OCI-LY7 (cell line): ENCODE data around the gene TSHZ2. TPM values are rescaled to one million over a fixed set of nuclear protein-coding genes. Genes with fewer than 3 reads are reported as not detected.

Experiments used
- BruUV-seq: library from RNA; stranded (reverse); fragments of 400-500 nt; replicated peaks from 2 replicates; lab custom pipeline; 2021; lab: Mats Ljungman, UMichigan
- CTCF ChIA-PET: fragments of 300-600 bp; sonication (Branson Sonifier 250); formaldehyde crosslinking; loops from one replicate; lab custom pipeline; 2022; ENCODE audit warnings: antibody characterized with exemption; ENCODE audit not compliant: unreplicated experiment; lab: Charles Lee
- POLR2A ChIA-PET: fragments of 300-600 bp; sonication (Branson Sonifier 250); formaldehyde crosslinking; loops from one replicate; lab custom pipeline; 2022; ENCODE audit warnings: antibody characterized with exemption; lab: Charles Lee
- DNase-seq: peaks from one replicate; pipeline ENCODE4 v3.0.0-alpha.2; 2015; ENCODE audit warnings: low spot score
- H2AFZ ChIP-seq: fragments of 200-600 bp; sonication (generic), shearing (Covaris generic); 2 replicates; pipeline ENCODE4 v1.6.1; 2014; ENCODE audit warnings: mild to moderate bottlenecking, antibody characterized with exemption, low read length, moderate library complexity
- H3K27ac ChIP-seq: fragments of 200-600 bp; sonication (generic); 2 replicates; pipeline ENCODE4 v1.5.1; 2014; ENCODE audit warnings: mixed run types, low read depth, mild to moderate bottlenecking, moderate library complexity, low read length, inconsistent platforms; ENCODE audit not compliant: poor library complexity, severe bottlenecking
- H3K36me3 ChIP-seq: fragments of 200-600 bp; sonication (generic); 2 replicates; pipeline ENCODE4 v1.6.1; 2014; ENCODE audit warnings: mild to moderate bottlenecking, antibody characterized with exemption, low read length, moderate library complexity, mixed read lengths; ENCODE audit not compliant: insufficient read depth
- H3K4me1 ChIP-seq: fragments of 200-600 bp; sonication (generic); 2 replicates; pipeline ENCODE4 v1.5.1; 2014; ENCODE audit warnings: mild to moderate bottlenecking, low read length; ENCODE audit not compliant: insufficient read depth, poor library complexity, severe bottlenecking
- H3K4me2 ChIP-seq: fragments of 200-600 bp; sonication (generic); 2 replicates; pipeline ENCODE4 v1.6.1; 2014; ENCODE audit warnings: mild to moderate bottlenecking, low read length
- H3K4me3 ChIP-seq: fragments of 200-600 bp; sonication (generic); 2 replicates; pipeline ENCODE4 v1.5.1; 2014; ENCODE audit warnings: mild to moderate bottlenecking, low read depth, low read length; ENCODE audit not compliant: poor library complexity, severe bottlenecking
- H3K79me2 ChIP-seq: fragments of 200-600 bp; sonication (generic); 2 replicates; pipeline ENCODE4 v1.6.1; 2016; ENCODE audit warnings: low read depth, mild to moderate bottlenecking, low read length, moderate library complexity, mixed read lengths; ENCODE audit not compliant: insufficient read depth
- H3K9me2 ChIP-seq: fragments of 200-600 bp; sonication (generic); 2 replicates; pipeline ENCODE4 v1.6.1; 2016; ENCODE audit warnings: mild to moderate bottlenecking, low read length, mixed read lengths; ENCODE audit not compliant: insufficient read depth
- H3K9me3 ChIP-seq: fragments of 200-600 bp; sonication (generic); 2 replicates; pipeline ENCODE4 v1.6.1; 2014; ENCODE audit warnings: mild to moderate bottlenecking, mixed run types, low read length, mixed read lengths
- H4K20me1 ChIP-seq: fragments of 200-600 bp; sonication (generic); 2 replicates; pipeline ENCODE4 v1.6.1; 2014; ENCODE audit warnings: mild to moderate bottlenecking, antibody characterized with exemption, low read length, moderate library complexity, mixed read lengths; ENCODE audit not compliant: insufficient read depth
- EZH2phosphoT487 ChIP-seq: fragments of 200-600 bp; sonication (generic); IDR thresholded peaks from 2 replicates; pipeline ENCODE4 v1.6.1; 2018; ENCODE audit warnings: low read depth, borderline replicate concordance, mild to moderate bottlenecking, mixed run types, antibody characterized with exemption, low read length, moderate library complexity, mixed read lengths
- intact Hi-C: fragments of 100-400 bp; cut with micrococcal nuclease; formaldehyde crosslinking; loops from one replicate; pipeline ENCODE4 v1.10.0; 2022; ENCODE audit not compliant: unreplicated experiment
- total RNA-seq, 2 experiments: library from RNA; depleted of rRNA in 1 of 2; stranded (reverse); fragments of >200 nt in 1 of 2; shearing (Covaris generic) in 1 of 2; gene quantifications; 2 replicates each; pipeline ENCODE4 v1.2.3, GENCODE V29; 2014 to 2022
- TF ChIP-seq, protein P1 (sequence below): fragments of 200-600 bp; sonication (generic); conservative IDR thresholded peaks from 2 replicates; pipeline ENCODE4 v1.5.1; 2014; ENCODE audit warnings: mild to moderate bottlenecking, antibody characterized with exemption, low read length, moderate library complexity, mixed read lengths

The TSHZ2 gene
- total RNA-seq, 2 experiments from 2014 or later = not detected

DNA sequence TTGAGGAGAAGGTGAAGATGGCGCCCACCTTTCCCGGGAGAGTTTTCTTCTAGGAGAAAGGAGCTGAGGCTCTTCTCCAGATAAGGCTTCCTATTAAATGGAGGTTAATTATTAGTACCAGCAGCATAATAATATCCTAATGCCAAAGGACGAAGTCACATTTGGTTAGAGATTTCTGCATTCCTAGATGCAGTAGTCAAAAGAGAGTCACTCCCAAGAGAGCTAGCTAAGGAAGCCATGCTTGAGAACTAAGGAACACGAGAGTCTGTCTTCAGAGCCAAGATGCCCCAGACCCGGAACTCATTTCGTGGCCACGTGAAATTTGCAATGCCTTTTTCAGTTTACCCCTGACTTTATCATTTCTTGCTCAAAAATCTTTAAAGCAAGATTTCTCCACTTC lies 132.7 kb downstream of the TSHZ2 start:
- H3K4me3 ChIP-seq = no peak overlapping the region
- no peak overlapping the region for H3K4me2 ChIP-seq
- H3K4me1 ChIP-seq = peaks cover 35% of the 10 kb centered on the region
- no peak overlapping the region for H3K27ac ChIP-seq
- peak overlapping the region; percentile 59 for H2AFZ ChIP-seq
- TF ChIP-seq, protein P1, sequence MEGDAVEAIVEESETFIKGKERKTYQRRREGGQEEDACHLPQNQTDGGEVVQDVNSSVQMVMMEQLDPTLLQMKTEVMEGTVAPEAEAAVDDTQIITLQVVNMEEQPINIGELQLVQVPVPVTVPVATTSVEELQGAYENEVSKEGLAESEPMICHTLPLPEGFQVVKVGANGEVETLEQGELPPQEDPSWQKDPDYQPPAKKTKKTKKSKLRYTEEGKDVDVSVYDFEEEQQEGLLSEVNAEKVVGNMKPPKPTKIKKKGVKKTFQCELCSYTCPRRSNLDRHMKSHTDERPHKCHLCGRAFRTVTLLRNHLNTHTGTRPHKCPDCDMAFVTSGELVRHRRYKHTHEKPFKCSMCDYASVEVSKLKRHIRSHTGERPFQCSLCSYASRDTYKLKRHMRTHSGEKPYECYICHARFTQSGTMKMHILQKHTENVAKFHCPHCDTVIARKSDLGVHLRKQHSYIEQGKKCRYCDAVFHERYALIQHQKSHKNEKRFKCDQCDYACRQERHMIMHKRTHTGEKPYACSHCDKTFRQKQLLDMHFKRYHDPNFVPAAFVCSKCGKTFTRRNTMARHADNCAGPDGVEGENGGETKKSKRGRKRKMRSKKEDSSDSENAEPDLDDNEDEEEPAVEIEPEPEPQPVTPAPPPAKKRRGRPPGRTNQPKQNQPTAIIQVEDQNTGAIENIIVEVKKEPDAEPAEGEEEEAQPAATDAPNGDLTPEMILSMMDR = no peak
- TF ChIP-seq EZH2phosphoT487 = no peak
- intact Hi-C loops = no loop called here
- ChIA-PET CTCF (no interaction called here), POLR2A (interaction anchor here (0.6 to 1.1 kb wide), 3 partner anchors 14 to 110 kb away, joined by 3 to 4 read pairs (median 3); no protein-coding TSS in a partner anchor)
- H3K9me3 ChIP-seq = no peaks in the 10 kb centered on the region
- H3K9me2 ChIP-seq = no peaks in the 10 kb centered on the region
- no TSS peak for BruUV-seq
- no peaks in the 10 kb centered on the region for H3K36me3 ChIP-seq
- DNase-seq = no peak
- no peaks in the 10 kb centered on the region for H3K79me2 ChIP-seq
- no peaks in the 10 kb centered on the region for H4K20me1 ChIP-seq

DNA sequence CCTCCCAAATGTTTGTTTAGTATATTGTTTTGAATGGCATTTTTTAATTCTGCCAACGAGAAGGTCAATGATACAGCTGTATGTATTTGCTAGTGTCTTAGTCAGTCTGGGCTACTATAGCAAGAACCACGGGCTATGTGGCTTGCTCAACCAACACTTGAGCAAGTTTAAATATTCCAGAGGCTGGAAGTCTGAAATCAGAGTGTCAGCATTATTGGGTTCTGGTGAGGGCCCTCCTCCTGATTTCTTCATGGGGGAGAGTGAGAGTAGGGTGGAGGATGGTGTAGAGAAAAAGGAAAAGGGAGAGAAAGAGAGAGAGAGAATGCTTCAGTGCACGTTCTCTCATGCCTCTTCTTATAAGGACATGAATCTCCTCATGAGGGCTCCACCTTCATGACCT lies 144.6 kb downstream of the TSHZ2 start:
- CTCF ChIA-PET = no interaction called here

DNA sequence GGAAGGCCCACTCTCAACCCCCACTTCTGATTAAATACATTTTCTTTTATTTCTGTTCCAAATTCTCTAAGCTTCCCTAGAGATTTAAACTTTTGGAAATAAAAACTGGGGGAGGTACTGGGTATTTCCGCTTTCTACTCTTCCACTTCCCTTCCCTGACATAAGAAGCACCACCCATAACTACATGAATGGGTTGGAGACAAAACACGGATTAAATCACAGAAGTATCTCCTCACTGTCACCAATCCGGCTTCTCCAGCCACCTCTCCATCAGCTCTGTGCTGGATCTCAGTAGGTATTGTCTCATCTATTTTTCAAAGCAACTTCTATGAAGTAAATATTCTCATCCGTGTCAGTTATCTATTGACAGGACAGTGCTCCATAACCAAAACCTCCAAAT lies 150.7 kb downstream of the TSHZ2 start:
- TF ChIP-seq EZH2phosphoT487 = no peak
- TF ChIP-seq, protein P1 = no peak
- no peaks in the 10 kb centered on the region for H3K9me2 ChIP-seq
- CTCF ChIA-PET = interaction anchor here (1.4 kb wide), 1 partner anchor 16 kb away, joined by 3 read pairs; no protein-coding TSS in a partner anchor
- intact Hi-C loops = no loop called here
- POLR2A ChIA-PET = interaction anchor here (1.0 kb wide), 1 partner anchor 10 kb away, joined by 4 read pairs; no protein-coding TSS in a partner anchor
- BruUV-seq = no TSS peak
- peaks cover 25% of the 10 kb centered on the region for H3K4me1 ChIP-seq
- H3K79me2 ChIP-seq = no peaks in the 10 kb centered on the region
- H3K9me3 ChIP-seq = no peaks in the 10 kb centered on the region
- H3K36me3 ChIP-seq = no peaks in the 10 kb centered on the region
- H2AFZ ChIP-seq = peak overlapping the region; percentile 4; the same call in 1 of the 2 replicates
- no peak overlapping the region for H3K27ac ChIP-seq
- no peaks in the 10 kb centered on the region for H4K20me1 ChIP-seq
- H3K4me2 ChIP-seq = no peak overlapping the region
- H3K4me3 ChIP-seq = no peak overlapping the region
- no peak for DNase-seq

More for the DNA sequence above, 144.6 kb downstream of the TSHZ2 start:
- no peak for DNase-seq
- no peak overlapping the region for H3K4me2 ChIP-seq
- intact Hi-C loops = no loop called here
- H3K4me1 ChIP-seq = peaks cover 9% of the 10 kb centered on the region
- no peaks in the 10 kb centered on the region; the same call in 1 of the 2 replicates for H3K36me3 ChIP-seq
- TF ChIP-seq, protein P1 = no peak
- TF ChIP-seq EZH2phosphoT487 = no peak
- no peaks in the 10 kb centered on the region for H4K20me1 ChIP-seq
- no peak overlapping the region for H3K27ac ChIP-seq
- POLR2A ChIA-PET = interaction anchor here (1.2 kb wide), 1 partner anchor 22 kb away, joined by 11 read pairs; no protein-coding TSS in a partner anchor
- H3K4me3 ChIP-seq = no peak overlapping the region
- no peaks in the 10 kb centered on the region for H3K9me3 ChIP-seq
- BruUV-seq = no TSS peak
- H3K79me2 ChIP-seq = no peaks in the 10 kb centered on the region
- no peaks in the 10 kb centered on the region for H3K9me2 ChIP-seq
- no peak overlapping the region for H2AFZ ChIP-seq
